ENCODE measurements around the gene U2AF2. TPM values are rescaled to one million over a fixed set of nuclear protein-coding genes. Genes with fewer than 3 reads are reported as not detected.

Gene U2AF2
- polyA plus RNA-seq, 12 donors: 80.0 to 151 (median 109) TPM; not detected in 1

DNA sequence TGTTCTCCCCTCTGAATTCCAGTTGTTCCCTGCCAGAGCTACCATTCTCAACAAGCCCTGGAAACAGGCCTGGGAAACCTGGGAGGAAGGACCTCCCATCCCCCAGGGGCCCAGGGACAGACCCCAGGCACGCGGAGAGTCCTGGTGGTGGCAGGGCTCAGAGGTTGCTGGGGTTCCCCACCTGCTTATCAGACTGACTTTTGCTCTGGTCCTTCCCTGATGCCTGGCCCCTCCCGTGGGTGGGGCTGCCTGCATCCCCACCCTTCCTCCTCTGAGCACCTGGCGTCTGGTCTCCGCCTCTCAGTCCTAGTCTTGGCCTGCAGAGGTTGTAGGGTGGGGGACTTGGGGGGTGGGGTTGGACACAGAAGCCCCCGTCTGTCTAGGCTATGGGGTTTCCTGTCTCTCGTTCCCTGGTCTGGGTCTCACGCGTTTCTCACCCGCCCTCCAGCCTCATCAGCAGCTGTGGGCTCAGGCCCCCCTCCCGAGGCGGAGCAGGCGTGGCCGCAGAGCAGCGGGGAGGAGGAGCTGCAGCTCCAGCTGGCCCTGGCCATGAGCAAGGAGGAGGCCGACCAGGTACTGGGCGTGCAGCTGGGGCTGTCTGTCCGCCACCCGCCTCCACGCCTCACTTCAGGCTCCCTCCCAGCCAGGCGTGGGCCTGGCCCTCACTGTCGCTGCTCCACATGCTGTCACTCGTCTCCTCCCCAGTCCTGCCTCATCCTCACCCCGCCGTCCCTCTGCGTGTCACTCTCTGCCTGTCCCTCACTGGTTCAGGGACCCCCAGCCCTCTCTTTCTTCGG is 33.8 kb downstream of the U2AF2 start:
- DNase-seq: peak; percentile 37

DNA sequence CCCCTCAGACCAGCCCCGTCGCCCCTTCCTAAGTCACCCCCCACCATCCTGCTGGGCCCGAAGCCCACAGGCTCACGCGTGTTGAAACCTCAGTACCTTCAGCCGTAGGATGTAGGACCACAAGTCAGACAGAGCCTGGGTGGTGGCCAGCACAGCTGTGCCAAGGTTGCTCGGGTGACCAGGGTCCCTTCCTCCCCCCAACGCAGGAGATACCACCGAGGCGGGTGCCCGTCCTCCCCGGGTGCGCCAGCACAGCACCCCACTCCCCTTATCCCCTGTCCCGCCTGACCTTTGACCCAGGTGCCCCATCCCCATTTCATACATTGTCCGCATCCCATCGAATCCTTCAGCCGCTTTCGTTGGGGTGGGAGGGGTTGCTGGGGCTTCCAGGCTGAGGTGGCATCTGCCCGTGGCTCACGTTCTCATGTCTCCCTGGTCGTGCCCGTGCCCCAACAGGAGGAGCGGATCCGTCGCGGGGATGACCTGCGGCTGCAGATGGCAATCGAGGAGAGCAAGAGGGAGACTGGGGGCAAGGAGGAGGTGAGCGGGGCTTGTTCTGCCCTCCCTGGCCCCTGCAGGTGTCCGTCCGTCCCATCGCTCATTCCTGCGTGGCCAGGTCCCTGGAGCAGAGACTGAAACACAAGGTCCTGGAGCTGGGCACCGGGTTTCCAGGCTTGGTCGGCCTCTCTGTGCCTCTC is 34.7 kb downstream of the U2AF2 start:
- no peak for DNase-seq

DNA sequence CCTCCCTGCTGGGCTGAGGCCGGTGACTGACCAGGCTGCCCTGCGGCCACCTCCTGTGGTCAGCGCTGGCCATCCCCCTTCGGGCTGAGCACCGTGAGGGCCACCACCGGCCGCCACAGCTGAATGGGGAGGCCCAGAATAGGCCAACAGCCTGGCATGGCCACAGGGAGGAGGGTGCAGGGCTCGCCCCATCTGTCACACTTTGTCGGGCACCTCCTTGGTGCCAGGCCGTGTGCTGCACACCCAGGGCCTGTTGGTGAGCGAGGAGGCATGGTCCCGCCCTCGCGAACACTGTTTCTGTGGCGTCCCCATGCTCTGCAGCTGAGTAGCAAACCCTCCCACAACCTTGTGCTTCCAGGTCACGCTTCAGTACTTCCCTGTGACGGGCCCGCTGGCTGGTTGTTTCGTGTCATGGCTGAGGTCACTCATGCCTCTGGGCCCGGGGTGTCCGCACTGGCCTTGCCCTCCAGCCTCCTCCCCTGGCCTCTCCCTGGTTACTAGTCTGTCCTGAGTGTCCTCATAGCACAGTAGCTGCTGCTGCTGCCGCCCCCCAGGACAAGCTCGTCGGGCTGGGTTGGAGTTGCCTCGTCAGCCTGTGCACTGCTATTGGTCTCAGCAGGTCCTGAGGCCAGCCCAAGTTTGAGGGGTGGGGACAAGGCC is 35.4 kb downstream of the U2AF2 start:
- no peak for DNase-seq

DNA sequence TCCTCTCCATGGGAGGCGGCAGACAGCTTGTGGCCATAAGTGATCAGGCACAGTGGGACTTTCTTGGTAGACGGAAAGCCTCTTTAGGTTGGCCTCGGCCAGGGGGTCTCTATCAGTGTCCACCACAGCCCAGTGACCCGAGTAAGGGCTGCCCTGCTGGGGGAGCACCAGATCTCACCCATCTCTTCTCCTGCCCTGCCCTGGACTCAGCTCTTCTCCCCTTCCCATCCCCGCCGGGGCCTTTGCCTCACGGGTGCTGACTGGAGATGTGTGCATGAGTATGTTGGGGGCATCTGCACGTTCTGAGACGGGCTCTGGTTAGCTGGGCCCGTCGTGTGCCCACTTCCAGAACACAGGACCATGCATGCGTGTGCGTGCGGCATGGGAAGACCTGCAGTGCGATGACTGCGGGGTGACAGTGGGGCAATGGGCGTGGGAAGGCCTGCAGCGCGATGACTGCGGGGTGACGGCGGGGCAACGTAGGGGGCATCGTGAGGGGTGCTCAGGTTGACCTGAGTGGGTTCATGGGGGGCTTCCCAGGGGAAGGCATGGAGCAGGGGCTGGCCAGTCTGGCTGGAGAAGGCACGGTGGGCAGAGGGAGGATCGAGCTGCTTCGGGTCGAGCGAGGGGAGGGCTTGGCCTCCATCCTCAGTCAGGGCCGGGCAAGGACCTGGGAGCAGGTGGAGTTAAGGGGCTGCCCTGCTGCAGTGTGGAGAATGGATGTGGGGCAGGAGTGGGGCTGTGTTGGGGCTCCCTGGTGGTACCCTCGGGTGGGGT is 36.1 kb downstream of the U2AF2 start:
- no peak for DNase-seq

DNA sequence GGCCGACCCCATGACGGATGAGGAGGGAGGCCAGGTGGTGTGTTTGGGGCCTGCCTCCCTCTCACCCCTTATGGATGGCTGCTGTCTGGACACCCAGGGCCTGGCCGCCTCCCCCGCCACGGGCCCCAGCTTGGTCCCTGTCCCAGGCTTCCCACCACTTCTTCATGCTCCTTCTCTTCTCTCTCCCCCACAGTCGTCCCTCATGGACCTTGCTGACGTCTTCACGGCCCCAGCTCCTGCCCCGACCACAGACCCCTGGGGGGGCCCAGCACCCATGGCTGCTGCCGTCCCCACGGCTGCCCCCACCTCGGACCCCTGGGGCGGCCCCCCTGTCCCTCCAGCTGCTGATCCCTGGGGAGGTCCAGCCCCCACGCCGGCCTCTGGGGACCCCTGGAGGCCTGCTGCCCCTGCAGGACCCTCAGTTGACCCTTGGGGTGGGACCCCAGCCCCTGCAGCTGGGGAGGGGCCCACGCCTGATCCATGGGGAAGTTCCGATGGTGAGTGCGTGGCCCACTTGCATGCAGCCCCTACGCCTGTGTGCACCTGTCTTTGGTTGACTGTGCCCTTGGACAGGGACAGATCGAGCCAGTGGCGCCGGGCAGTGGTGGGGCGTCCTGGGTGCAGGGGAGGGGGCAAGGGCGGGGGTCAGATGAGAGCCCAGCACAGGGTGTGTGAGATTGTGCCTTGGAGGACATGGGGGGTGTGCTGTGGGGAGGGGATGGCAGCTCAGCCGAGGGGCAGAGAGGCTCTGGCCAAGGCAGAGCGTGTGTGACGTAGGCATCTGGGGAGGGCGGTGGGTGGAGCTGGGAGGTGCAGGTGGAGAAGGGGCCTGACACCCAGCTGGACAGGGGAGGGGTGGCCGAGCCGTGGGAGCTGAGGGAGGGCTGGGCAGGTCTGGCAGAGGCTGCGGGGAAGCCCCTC is 37.0 kb downstream of the U2AF2 start:
- no peak for DNase-seq

DNA sequence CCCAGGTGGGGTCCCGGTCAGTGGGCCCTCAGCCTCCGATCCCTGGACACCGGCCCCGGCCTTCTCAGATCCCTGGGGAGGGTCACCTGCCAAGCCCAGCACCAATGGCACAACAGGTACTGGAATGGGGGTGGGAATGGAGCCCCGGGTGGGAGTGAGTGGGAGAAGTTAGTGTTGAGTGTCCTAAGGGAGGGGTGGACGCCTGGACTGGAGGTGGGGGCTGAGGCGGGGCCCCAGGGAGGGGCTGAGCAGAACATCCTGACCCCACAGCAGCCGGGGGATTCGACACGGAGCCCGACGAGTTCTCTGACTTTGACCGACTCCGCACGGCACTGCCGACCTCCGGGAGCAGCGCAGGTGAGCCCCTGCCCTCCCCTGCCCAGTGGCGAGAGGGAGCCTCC is 37.8 kb downstream of the U2AF2 start:
- no peak for DNase-seq

DNA sequence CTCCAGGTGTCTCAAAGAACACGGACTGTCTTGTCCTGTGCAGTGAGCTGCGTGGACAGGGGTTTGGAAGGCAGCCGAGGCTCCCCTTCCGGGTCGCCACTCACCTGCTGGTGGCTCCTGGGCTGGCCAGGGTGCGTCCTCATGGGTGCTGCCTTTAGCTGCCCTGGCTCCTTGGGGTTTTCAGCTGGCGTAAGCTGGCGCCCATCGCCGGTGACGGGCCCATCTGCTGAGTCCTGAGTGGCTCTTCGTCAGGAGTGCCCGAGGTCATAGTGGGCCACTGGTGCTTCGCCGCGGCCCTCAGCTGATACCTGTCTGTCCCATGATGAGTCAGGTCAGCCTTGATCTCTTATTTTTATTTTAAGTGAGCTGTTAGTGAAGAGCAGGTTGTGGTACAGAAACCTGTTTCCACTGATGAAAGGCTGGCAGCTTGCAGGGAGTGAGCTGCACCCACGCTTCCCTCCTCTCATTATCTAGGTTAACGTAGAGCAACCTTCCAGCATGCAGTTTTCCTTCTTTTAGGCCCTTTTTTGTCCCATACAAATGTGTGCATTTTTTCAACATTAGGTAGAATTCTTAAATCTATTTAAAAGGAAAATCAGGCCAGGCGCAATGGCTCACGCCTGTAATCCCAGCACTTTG is 38.6 kb downstream of the U2AF2 start:
- DNase-seq: no peak

DNA sequence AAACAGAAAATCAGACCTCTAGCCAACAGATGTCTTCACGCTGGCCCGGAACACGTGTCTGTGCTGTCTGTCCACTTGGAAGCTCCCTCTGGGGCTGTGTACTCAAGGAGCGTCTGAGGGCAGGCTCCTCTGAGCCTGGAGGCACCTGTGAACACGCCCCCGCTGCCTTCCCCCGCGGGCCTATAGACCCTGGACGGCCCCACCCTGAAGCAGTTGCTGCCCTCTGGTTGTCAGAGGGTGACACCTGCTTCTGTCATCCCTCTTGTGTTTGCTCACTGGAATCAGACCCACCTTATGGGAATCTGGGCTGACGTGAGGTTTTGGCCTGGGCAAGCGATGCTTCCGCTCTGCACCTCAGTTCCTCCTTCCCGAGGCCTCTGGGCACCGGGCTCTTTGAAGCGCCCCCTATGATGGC is 39.4 kb downstream of the U2AF2 start:
- DNase-seq: no peak

DNA sequence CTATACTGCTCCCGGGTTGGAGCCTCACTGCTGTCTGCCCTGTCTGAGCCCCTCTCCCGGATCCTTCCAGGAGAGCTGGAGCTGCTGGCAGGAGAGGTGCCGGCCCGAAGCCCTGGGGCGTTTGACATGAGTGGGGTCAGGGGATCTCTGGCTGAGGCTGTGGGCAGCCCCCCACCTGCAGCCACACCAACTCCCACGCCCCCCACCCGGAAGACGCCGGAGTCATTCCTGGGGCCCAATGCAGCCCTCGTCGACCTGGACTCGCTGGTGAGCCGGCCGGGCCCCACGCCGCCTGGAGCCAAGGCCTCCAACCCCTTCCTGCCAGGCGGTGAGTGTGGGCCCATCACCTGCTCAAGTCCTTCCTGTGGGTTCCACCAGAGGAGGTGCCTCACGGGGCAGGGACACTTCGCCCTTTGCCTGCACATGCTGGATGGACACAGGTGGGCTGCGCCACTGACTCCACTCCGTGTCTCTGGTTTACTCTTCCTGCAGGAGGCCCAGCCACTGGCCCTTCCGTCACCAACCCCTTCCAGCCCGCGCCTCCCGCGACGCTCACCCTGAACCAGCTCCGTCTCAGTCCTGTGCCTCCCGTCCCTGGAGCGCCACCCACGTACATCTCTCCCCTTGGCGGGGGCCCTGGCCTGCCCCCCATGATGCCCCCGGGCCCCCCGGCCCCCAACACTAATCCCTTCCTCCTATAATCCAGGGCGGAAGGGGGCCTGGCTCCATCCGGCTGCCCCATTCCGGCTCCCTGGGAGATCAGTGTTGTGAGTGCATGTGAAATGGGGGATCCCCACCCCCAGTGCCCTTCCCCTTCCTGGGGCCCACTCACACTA is 40.0 kb downstream of the U2AF2 start:
- DNase-seq: no peak

DNA sequence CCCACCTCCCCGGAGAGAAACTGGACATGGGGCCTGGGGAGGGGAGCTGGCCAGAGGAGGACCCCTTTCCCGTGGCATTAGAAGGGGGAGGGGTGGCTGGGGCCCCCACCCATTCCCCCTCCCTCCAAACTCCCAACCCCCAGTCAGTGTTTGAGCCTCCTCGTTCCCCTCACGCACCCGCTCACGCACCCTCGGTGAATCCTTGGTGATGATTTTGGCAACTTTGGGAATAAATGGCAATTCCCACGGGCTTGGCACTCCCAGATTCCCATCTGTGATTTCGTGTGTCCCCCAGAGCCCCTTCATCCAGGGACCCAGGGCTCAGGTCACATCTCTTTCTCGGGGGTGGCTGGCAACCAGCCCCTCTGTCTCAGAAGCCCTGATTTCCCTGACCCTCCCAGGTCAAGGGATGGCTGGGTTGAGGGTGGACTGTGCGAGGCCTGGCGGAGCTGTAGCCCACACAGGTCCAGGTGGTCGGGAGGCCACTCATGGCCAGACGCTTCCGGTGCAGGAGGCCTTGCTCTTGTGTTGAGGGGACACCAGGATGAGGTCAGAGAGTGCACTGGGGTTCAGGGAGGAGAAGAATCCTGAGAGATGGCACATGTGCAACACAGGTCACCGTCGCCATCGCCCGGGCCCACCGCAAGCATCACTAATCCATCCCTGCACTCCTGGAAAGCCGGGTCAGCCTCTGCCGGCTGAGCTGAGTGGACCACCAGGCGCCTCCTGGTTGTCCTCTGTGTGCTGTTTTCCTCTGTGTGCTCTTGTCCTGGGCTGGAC is 40.9 kb downstream of the U2AF2 start:
- no peak for DNase-seq

DNA sequence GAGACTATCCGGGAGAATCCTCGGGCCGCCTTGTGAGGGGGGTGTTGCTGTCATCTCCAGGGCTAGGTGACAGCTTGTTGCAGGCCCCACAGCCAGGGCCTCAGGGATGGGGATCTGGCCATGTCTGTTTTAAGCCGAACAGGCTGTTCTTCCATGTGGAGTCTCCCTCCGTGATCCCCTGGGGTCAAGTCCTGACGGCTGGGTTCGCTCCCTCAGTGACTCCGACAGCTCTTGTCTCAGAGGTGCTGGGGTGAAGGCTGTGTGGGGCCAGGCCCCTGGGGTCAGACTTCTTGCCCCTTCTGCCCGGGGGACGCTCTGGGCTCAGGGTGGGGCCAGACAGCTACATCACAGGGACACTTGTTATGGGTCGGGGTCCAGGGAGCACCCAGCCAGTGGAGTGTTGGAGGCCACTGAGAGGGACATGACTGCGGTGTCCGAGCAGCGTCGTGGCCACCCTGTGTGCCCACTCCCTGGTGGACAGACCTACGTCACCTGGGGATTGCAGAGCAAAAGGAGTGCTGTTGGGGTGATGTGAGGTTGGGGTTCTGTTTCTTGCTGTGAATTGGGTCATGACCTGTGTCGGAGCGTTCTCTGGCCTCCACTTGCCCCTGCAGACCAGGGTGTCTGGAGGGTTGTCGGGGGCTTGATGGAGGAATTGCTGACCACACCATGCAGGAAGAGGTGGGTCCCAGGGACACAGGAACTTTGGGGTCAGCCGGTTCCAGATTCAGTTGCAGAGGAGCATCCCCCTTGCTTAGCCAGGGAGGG is 41.6 kb downstream of the U2AF2 start:
- no peak for DNase-seq

DNA sequence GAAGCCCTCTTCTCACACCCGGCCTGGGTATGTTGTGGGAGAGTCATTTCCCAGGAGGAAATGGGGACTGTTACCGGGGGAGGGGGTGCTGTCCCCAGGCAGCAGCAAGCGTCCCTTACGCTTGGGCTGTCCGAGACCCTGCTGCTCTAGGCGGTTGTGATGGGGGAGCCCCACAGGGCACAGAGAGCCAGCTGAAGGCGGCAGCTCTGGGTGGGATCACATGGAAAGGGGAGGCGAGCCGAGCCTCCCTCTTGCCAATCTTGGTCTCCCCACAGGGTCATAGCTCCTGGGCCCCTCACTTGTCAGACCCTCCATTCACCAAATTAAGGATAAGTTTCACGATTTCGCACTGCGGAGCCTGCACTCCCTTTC is 42.2 kb downstream of the U2AF2 start:
- DNase-seq: no peak

DNA sequence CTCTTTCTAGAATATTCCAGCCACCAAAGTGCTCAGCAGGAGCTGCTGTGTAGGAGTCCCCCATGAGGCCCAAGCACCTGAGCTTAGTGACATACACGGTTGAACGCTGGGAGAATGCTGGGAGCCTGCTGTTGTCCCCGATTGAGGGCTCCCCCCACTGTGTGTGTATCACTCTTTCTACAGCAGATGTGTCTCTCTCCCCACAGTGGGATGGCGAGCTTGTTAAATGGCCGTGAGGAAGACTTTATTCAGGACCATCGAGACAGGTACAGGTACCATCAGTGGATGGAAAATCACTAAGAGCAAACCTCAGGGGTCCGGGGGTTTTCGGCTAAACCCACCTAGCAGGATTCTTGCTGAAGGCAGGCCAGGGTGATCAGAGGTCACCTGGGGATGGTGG is 42.9 kb downstream of the U2AF2 start:
- no peak for DNase-seq

DNA sequence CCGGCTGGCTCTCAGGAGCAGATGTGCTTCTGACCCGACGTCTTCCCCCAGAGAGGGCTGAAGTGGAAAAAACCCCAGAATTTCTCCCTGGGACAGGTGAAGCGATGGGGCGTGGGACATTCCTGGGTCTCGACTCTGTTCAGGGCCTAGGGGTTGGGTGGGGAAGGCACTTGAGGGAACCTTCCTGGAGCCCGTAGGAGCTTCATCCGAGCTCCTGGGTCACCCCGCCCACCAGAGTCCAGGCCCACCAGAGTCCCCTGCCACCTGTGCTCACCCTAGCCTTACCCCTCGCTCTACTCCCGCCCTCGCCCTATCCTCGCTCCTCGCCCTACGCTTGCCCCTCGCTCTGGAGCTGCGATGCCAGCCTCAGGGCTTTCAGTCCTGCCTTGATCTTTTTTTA is 43.4 kb downstream of the U2AF2 start:
- DNase-seq: no peak

DNA sequence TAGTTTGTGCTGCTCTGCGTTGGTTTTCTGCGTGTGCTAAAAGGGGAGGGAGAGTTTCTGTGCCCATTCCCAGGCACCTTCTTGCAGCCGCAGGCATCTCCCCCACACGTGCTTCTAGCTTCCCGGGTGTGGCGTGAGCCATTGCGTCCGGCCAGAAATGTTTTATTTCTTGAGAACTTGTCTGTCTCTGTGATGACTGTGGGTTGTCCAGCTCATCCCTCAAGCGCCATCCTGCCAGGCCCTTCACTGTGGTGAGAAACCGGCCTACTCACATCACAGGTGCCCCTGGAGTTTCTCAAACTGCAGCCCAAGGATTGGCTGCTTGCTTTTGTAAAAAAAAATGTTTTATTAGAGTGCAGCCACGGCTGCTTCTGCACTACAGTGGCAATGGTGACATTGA is 44.4 kb downstream of the U2AF2 start:
- DNase-seq: no peak

DNA sequence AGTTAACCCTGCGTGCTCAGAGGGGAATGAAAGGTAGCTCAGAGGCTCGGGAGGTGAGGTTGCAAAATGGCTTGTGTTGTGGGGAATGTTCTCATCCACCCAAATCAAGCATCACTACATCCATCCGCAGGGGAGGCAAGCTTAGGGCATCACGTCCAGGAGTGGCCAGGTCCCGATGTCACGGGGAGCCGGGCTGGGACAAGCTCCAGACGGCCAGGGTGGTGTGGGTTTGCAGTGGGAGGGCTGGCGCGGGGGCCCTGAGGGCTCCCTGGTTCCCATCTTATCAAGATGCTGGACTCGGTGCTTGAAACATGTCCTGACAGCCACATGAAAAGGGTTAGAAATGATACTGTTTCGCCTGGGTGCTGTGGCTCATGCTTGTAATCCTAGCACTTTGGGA is 46.0 kb downstream of the U2AF2 start:
- no peak for DNase-seq

DNA sequence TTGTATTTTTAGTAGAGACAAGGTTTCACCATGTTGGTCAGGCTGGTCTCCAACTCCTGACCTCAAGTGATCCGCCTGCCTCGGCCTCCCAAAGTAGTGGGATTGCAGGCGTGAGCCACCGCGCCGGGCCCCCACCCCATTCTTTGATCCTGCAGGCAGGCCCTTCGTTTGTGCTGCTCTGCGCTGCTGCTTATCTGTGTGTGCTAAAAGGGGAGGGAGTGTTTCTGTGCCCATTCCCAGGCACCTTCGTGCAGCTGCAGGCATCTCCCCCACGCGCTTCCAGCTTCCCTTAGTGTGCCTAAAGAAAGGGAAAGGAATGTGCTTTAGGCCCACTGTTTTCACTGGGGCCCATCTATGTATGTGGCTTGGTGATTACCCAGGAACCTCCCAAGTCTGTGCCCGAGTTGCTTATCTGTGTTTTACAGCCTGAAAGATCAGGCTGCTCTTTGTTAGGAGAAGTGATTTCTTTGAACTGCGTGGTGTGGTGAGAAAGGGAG is 47.3 kb downstream of the U2AF2 start:
- no peak for DNase-seq

DNA sequence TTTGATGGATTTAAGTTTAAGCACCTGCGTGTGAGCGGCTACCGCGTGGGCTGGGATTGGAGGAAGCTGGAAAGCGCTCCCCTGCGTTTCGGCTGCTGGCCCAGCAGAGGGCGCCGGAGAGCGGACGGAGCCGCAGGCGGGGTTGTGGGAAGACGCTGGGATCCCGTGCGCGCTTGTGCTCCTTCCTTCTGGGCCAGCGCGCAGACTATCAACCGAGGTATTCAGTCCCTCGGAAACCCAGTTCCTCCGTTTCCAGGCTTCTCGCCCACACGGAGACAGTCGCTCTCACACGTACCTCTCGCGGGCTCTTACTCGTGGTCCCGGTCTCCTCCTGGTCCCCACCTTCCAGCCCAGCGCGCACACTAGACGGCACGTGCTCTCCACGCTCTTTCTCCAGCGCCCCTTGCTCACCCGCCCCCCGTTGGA is 49.0 kb downstream of the U2AF2 start:
- DNase-seq: peak; percentile 35
